SK-N-SH treated with all-trans-retinoic acid at 6 μM for 48 hours (cell line): ENCODE results near the gene HMGB2.

Experiments used
- ATAC-seq: fragments of 200-7000 bp; cut with Tn5 transposase; 3 replicates; pipeline ENCODE4 v1.9.1; 2020; ENCODE audit warnings: mild to moderate bottlenecking, moderate library complexity
- ARNTL ChIP-seq: fragments of 450-650 bp; formaldehyde crosslinking; IDR thresholded peaks from 2 replicates; pipeline ENCODE4 v1.5.0; 2020; ENCODE audit warnings: low read depth, mild to moderate bottlenecking, moderate library complexity, borderline replicate concordance
- BACH2 ChIP-seq: fragments of 250-450 bp; sonication (Bioruptor Pico); IDR thresholded peaks from 2 replicates; pipeline ENCODE4 v1.9.0; 2021; ENCODE audit warnings: mild to moderate bottlenecking, borderline replicate concordance
- CSDC2 ChIP-seq: fragments of 250-450 bp; sonication (Bioruptor Pico); IDR thresholded peaks from 2 replicates; pipeline ENCODE4 v1.5.0; 2020; ENCODE audit warnings: mild to moderate bottlenecking, moderate library complexity
- CSRNP3 ChIP-seq: fragments of 250-450 bp; sonication (Bioruptor Pico); IDR thresholded peaks from 2 replicates; pipeline ENCODE4 v1.5.1; 2021; ENCODE audit warnings: mild to moderate bottlenecking, moderate library complexity
- GLIS3 ChIP-seq: fragments of 250-450 bp; sonication (Bioruptor Pico); IDR thresholded peaks from 2 replicates; pipeline ENCODE4 v1.5.0; 2020; ENCODE audit warnings: mild to moderate bottlenecking, moderate library complexity
- ISL1 ChIP-seq: fragments of 250-450 bp; sonication (Bioruptor Pico); IDR thresholded peaks from 2 replicates; pipeline ENCODE4 v2.1.2; 2022; ENCODE audit warnings: mild to moderate bottlenecking, moderate library complexity
- PPARA ChIP-seq: fragments of 250-450 bp; sonication (Bioruptor Pico); IDR thresholded peaks from 2 replicates; pipeline ENCODE4 v1.5.0; 2020; ENCODE audit warnings: mild to moderate bottlenecking, borderline replicate concordance
- RARB ChIP-seq: fragments of 250-450 bp; sonication (Bioruptor Pico); IDR thresholded peaks from 2 replicates; pipeline ENCODE4 v1.8.0; 2021; ENCODE audit warnings: mild to moderate bottlenecking, moderate library complexity
- SNAI2 ChIP-seq: fragments of 250-450 bp; sonication (Bioruptor Pico); IDR thresholded peaks from 2 replicates; pipeline ENCODE4 v1.5.0; 2020; ENCODE audit warnings: mild to moderate bottlenecking, moderate library complexity
- TOX ChIP-seq: fragments of 250-450 bp; sonication (Bioruptor Pico); IDR thresholded peaks from 2 replicates; pipeline ENCODE4 v1.8.0; 2021; ENCODE audit warnings: mild to moderate bottlenecking, moderate library complexity, borderline replicate concordance
- TSHZ2 ChIP-seq: fragments of 250-450 bp; sonication (Bioruptor Pico); IDR thresholded peaks from 2 replicates; pipeline ENCODE4 v1.5.0; 2020; ENCODE audit warnings: mild to moderate bottlenecking, moderate library complexity
- ZC3H10 ChIP-seq: fragments of 250-450 bp; sonication (Bioruptor Pico); IDR thresholded peaks from 2 replicates; pipeline ENCODE4 v1.5.1; 2021; ENCODE audit warnings: mild to moderate bottlenecking, moderate library complexity
- ZFP3 ChIP-seq: fragments of 250-450 bp; sonication (Bioruptor Pico); IDR thresholded peaks from 2 replicates; pipeline ENCODE4 v1.5.0; 2020; ENCODE audit warnings: mild to moderate bottlenecking, moderate library complexity
- ZFP30 ChIP-seq: fragments of 450-650 bp; formaldehyde crosslinking; IDR thresholded peaks from 2 replicates; pipeline ENCODE4 v1.5.0; 2022; ENCODE audit warnings: mild to moderate bottlenecking, moderate library complexity
- ZNF565 ChIP-seq: fragments of 450-650 bp; formaldehyde crosslinking; conservative IDR thresholded peaks from 2 replicates; pipeline ENCODE4 v1.5.0; 2020; ENCODE audit warnings: low read depth, mild to moderate bottlenecking, moderate library complexity
- ZNF70 ChIP-seq: fragments of 450-650 bp; formaldehyde crosslinking; IDR thresholded peaks from 2 replicates; pipeline ENCODE4 v1.5.0; 2020; ENCODE audit warnings: mild to moderate bottlenecking, moderate library complexity
- ZNF8 ChIP-seq: fragments of 450-650 bp; formaldehyde crosslinking; IDR thresholded peaks from 2 replicates; pipeline ENCODE4 v1.5.0; 2020; ENCODE audit warnings: mild to moderate bottlenecking, moderate library complexity
- TF ChIP-seq, protein P1 (sequence below): fragments of 250-450 bp; sonication (Bioruptor Pico); IDR thresholded peaks from 2 replicates; pipeline ENCODE4 v1.8.0; 2021; ENCODE audit warnings: low read depth, mild to moderate bottlenecking, moderate library complexity, borderline replicate concordance
- TF ChIP-seq, protein P2 (sequence below): fragments of 250-450 bp; sonication (Bioruptor Pico); IDR thresholded peaks from 2 replicates; pipeline ENCODE4 v1.8.0; 2020; ENCODE audit warnings: mild to moderate bottlenecking, moderate library complexity, borderline replicate concordance
- TF ChIP-seq, protein P3 (sequence below): fragments of 250-450 bp; sonication (Bioruptor Pico); IDR thresholded peaks from 2 replicates; pipeline ENCODE4 v1.5.1; 2020; ENCODE audit warnings: low read depth, mild to moderate bottlenecking, moderate library complexity

Gene HMGB2

DNA sequence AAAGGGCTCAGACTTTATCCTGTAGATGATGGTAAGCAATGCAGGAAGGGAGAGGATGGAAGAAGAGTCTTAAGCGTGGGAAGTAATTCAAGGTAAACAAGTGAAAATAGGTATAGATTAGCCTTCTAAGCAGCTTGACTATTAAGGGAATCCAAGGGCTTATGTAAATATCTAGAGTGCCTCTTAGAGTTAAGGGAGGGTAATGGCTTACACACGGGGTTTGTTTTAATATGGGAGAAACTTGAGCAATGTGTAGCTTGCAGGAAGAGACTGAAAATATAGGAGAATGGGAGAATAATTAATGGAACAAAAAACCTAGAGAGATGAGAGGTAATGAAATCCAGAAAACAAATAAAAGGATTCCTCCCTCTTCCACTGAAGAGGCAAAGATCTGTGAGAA, 23.8 kb upstream of the HMGB2 start:
- no peak for ATAC-seq
- TF ChIP-seq PPARA (no peak), ZFP30 (no peak), RARB (no peak), TOX (no peak), ARNTL (CRISPR knock-in tag) (no peak), SNAI2 (CRISPR knock-in tag) (no peak), ZNF70 (CRISPR knock-in tag) (no peak), ZNF8 (CRISPR knock-in tag) (no peak), CSDC2 (no peak), BACH2 (CRISPR knock-in tag) (no peak), CSRNP3 (CRISPR knock-in tag) (no peak), TSHZ2 (no peak), ZNF565 (CRISPR knock-in tag) (no peak)
- TF ChIP-seq, protein P1, sequence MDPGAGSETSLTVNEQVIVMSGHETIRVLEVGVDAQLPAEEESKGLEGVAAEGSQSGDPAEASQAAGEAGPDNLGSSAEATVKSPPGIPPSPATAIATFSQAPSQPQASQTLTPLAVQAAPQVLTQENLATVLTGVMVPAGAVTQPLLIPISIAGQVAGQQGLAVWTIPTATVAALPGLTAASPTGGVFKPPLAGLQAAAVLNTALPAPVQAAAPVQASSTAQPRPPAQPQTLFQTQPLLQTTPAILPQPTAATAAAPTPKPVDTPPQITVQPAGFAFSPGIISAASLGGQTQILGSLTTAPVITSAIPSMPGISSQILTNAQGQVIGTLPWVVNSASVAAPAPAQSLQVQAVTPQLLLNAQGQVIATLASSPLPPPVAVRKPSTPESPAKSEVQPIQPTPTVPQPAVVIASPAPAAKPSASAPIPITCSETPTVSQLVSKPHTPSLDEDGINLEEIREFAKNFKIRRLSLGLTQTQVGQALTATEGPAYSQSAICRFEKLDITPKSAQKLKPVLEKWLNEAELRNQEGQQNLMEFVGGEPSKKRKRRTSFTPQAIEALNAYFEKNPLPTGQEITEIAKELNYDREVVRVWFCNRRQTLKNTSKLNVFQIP (CRISPR knock-in tag) = no peak
- TF ChIP-seq, protein P2, sequence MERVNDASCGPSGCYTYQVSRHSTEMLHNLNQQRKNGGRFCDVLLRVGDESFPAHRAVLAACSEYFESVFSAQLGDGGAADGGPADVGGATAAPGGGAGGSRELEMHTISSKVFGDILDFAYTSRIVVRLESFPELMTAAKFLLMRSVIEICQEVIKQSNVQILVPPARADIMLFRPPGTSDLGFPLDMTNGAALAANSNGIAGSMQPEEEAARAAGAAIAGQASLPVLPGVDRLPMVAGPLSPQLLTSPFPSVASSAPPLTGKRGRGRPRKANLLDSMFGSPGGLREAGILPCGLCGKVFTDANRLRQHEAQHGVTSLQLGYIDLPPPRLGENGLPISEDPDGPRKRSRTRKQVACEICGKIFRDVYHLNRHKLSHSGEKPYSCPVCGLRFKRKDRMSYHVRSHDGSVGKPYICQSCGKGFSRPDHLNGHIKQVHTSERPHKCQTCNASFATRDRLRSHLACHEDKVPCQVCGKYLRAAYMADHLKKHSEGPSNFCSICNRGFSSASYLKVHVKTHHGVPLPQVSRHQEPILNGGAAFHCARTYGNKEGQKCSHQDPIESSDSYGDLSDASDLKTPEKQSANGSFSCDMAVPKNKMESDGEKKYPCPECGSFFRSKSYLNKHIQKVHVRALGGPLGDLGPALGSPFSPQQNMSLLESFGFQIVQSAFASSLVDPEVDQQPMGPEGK (CRISPR knock-in tag) = no peak

DNA sequence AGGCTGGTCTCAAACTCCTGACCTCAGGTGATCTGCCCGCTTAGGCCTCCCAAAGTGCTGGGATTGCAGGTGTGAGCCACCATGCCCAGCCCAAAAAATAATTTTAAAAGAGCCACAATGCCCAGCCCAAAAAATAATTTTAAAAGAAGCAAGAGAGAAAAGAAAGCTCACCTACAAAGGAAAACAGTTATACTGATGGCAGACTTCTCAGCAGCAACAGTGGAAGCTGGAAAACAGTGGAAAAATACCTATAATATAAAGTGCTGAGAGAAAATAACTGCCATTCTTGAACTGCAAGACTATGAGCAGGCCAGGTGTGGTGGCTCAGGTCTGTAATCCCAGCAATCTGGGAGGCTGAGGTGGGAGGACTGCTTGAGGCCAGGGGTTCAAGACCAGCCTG, 13.3 kb upstream of the HMGB2 start:
- no peak for ATAC-seq
- TF ChIP-seq ZFP30 (no peak), PPARA (no peak), GLIS3 (no peak), BACH2 (CRISPR knock-in tag) (no peak), ZC3H10 (CRISPR knock-in tag) (no peak), TOX (no peak), ZFP3 (CRISPR knock-in tag) (no peak), RARB (no peak), ZNF565 (CRISPR knock-in tag) (no peak), SNAI2 (CRISPR knock-in tag) (no peak), ARNTL (CRISPR knock-in tag) (no peak)
- TF ChIP-seq, protein P1 (CRISPR knock-in tag) = no peak
- TF ChIP-seq, protein P3, sequence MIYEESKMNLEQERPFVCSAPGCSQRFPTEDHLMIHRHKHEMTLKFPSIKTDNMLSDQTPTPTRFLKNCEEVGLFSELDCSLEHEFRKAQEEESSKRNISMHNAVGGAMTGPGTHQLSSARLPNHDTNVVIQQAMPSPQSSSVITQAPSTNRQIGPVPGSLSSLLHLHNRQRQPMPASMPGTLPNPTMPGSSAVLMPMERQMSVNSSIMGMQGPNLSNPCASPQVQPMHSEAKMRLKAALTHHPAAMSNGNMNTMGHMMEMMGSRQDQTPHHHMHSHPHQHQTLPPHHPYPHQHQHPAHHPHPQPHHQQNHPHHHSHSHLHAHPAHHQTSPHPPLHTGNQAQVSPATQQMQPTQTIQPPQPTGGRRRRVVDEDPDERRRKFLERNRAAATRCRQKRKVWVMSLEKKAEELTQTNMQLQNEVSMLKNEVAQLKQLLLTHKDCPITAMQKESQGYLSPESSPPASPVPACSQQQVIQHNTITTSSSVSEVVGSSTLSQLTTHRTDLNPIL (CRISPR knock-in tag) = no peak

GRCh38 chr4:173346074-173346473, 11.9 kb upstream of the HMGB2 start:
- TF ChIP-seq ISL1 (CRISPR knock-in tag) = peak; percentile 86
- TF ChIP-seq, protein P3 (CRISPR knock-in tag) = peak; percentile 81
- TF ChIP-seq CSDC2 = 0 out of 2 replicates have a peak, but pooled peaks have one; percentile 32
- TF ChIP-seq ZC3H10 (CRISPR knock-in tag) = no peak
- peak; percentile 55; the same call in 2 of the 3 replicates for ATAC-seq
